GM21786 (cell line): ENCODE measurements around the gene DTWD1.
"Not testable (repeated sequence)": the region's sequence is repeated elsewhere in the genome, so short reads cannot be mapped to it uniquely, and the experiment has no call there.

ENCODE experiments used
- ATAC-seq: cut with Tn5 transposase; IDR thresholded peaks from one replicate; pipeline ENCODE4 v1.9.1; 2021; ENCODE audit not compliant: unreplicated experiment

DTWD1 gene

DNA sequence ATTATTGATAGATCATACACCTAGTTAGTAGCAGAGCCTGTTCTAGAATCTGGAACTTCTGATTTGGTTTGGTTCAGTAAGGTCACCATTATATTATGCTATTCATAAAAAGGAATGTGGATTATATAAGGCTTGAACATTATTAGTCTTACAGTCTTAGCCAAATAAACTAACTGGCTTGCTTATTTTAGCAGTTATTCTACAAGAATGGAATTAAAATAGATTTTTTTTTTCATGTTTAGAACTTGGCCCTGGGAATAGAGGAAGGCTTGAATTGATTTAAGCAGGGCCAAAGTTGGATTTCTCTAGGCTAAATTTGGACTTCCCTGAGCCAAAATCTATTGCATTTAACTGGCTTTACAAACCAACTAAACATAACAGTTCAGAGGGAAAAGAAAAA lies 24.4 kb downstream of the DTWD1 start:
- no peak for ATAC-seq

DNA sequence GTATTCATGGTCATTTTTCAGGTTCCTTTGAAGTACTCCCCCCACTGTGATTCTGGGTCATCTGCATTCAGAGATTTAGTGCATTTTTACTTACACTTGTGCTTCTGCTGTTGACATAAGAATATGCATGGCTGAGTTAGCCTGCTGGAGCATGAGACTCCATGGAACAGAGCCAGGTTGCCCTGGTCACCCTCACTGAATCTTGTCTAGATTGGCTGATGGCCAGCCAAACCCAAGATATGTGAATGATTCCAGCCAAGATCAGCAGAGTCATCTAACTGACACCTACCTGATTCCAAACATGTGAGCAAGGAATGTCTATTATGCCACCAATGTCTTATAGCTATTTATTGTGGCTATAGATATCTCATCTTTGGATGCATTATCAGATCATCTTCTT lies 25.1 kb downstream of the DTWD1 start:
- ATAC-seq = no peak

DNA sequence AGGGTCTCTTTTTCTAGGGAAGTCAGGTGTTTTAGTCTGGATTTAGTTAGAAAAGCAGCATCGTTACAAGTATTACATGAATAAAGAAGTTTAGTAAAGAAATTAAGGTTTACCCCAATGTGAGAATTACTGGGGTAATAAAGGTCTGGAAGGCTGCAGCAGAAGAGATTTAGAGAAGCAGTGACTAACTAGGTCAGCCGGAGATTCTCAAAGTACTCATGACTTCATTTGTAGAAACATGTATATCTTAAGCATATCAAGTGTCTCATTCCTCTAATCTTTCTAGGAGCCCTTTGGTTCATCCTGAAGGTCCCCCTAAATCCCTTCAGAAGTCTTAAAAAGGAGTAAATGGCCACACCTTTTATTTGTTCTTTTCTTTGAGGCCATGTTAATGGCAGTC lies 26.0 kb downstream of the DTWD1 start:
- ATAC-seq = no peak

DNA sequence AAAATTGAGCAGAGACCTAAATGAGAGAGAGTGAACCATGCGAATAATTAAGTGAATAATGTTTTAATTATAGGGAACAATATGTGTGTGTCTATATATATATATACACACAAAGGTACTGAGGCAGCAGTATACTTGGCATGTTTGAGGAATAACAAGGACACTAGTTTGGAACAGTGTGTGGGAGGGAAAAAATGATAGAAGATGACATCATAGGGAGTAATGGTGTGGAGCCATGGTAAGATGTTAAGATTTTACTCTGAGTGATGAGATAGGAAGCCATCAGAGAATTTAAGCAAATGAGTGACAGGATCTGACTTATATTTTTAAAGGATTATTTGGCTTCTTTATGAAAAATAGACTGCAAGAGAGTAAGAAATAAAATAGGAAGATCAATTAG lies 29.1 kb downstream of the DTWD1 start:
- ATAC-seq = no peak

DNA sequence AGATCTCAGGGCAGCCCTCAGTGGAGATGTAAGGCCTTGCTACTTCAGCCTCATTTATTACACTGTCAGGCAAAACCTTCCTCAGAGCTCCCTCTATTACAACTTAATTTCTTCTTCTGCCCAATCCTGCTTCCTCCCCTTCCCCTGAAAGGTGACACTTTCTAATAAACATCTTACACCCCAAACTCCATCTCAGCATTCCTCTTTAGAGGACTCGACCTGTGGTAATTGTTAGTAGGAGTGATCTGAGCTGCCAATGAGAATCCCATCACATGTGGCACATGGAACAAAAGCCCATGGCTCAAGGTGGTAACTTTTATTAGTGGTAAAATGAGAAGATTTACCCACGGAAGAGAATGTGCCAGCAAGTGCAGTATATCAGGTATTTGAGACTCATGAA lies 29.8 kb downstream of the DTWD1 start:
- ATAC-seq = no peak

DNA sequence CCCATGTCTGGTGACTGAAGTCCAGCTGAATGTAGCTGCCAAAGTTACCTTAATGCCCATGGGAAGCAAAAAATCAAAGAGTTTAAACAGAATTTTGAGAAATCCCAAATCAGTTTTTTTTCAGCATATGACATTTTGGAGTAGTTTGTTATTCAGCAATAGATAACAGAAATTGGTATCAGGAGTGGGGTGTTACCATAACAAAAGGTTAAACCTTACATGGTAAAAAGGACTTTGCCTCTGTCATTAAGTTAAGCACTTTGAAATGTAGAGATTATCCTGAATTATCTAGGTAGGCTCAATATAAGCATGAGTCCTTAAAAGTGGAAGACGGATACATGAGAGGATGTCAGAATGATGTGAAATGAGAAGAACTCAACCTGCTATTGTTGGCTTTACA lies 32.1 kb downstream of the DTWD1 start:
- ATAC-seq = no peak

DNA sequence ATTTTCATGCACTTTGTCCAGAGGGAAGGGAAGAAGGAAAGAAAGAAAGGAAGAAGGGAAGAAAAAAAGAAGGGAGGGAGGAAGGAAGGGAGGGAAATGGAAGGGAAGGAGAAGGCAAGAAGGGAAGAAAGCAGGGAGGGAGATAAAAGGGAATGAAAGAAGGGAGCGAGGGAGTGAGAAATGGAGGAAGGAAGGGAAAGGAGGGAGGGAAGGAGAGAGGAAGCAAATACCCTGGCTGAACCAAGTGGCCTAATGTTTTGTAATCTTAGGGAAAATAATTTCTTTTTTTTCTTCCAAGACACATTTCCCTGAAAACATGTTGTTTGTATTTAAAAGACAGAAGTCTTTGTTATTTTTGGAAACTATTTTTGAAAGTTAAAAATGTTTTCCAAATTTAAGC lies 35.9 kb downstream of the DTWD1 start:
- ATAC-seq = no peak

DNA sequence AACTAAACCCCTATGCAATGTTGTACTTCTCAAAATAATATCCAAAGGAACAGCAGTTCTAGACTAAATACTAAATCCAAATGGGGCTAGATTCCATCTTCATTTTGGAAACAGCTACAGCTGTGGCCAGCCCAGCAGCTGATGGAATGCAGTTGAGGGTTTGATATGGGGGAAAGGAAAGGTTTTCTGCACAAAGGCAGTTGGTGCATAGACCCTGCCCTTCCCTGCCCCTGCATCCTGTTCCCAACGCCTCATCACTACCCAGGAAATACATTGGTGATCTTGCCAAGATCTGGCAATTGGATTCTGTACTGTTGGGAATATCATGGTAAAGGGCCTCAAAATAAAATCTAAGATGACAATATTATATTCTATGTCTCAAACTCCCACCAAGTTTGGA lies 43.9 kb downstream of the DTWD1 start:
- ATAC-seq = no peak

DNA sequence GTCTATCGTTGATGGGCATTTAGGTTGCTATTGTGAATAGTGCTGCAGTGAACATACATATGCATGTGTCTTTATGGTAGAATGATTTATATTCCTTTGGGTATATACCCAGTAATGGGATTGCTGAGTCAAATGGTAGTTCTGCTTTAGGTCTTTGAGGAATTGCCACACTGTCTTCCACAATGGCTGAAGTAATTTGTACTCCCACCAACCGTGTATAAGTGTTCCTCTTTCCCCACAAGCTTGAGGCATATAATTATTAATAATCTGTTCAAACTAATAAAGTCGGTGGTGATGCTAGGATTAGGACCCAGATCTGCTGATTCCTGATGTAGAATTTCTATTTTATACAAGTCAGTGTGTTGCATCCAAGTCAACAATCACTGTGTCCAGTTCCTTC lies 45.6 kb downstream of the DTWD1 start:
- ATAC-seq = not testable (repeated sequence)

DNA sequence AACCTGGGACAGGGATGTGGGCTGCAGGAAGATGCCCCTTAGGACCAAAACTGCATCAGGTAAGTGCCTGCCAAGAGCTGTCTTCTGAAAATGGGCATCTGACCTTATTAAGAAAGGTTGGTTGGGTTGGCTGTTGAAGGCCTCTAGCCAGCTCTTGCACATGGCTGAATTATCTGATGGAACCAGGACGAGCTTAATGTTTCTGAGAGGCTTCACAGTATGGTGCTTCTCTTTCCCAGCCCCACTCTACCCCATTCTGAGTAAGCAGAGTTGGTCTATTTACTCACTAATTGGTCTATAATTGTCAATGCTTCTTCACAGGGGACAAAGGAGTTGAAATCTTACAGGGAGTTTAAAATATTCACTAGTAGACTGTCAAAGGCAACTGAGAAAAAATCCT lies 48.4 kb downstream of the DTWD1 start:
- no peak for ATAC-seq

DNA sequence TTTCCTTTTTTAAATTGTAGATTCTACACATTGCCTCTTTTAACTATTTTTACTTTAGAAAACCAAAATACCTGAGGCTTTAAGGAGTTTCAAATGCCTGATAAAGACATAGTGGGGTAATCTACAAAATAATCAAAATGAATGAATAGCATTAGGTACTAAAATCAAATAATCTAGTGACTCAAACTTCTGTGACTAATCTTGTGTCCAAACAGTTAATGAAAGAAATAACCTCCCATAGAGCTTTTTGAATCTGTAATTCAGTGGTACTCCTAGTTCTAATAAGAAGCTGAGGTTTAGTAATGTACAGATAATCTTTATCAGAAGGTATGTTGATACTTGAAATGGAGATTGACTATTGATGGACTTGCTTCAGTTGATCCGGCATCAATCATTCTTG lies 53.0 kb downstream of the DTWD1 start:
- ATAC-seq = no peak

DNA sequence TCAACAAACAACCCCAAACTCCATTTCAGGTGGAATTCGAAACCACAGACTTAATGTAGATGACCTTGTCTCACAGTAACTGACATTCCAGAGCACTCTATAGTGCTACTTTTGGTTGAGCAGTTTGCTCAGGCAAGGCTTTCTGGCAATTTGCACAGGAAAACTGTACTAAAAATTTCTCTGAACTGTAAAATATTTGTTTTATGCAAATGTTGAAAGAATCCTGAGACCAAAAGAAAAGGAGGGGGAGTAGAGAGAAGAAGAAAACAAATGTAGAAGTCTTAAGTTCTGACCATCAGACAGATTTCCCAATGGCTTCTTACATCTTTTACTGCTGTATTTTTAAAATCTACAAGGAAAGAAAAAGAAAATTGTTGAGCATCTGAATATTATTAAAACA lies 53.5 kb downstream of the DTWD1 start:
- no peak for ATAC-seq

DNA sequence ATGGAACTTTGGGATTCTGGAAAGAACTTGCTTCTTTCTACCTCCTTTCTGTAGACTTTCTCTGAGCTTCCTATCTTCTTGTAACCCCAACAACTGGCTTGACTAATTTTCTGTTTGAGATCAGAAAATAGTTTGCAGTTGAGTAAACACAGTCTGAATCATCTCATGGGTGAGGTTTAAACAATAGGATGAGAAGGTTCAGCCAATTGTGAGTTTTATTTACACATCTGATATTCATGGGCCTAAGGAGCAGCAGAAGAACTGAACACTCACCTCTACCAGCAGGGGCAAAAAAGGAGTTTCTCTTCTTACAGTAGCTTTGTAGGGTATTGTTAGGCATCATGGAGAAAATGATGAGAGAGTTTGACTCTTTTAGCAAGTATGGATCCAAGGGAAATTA lies 54.2 kb downstream of the DTWD1 start:
- ATAC-seq = no peak

DNA sequence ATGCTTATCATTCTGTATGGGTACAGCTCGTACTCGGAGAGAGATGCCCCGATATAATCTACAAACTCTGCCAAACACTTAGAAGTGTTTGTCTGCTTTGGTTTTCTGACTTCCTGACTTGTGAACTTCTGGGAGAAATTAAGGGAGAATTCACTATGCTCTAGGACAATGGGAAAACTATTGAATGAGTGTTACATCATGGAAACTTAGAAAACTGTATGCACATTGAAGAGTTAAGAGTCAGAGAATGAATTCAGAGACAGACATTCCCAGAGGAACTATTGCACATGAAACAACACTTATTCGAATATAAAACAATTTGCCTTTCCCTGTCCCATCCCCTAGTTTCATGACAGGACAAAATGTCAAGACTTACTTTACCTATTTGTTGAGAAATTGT lies 57.8 kb downstream of the DTWD1 start:
- no peak for ATAC-seq

DNA sequence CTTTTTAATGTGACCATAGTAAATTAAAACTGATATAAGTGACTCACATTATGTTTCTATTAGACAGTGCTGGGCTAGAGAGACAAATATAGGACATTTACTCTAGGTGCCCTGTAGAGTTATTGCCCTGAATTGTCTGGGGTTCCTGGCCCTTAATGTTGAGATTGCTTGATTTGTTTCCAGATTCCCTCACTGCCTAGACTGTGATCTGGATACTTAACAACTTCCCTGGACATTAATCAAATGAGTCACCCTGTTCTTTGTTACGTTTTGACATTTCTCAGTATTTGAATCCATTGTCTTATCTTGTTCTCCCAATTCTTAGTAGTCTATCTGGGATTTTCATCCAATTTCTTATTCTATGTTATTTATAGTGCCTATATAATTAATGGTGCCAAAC lies 65.8 kb downstream of the DTWD1 start:
- no peak for ATAC-seq

DNA sequence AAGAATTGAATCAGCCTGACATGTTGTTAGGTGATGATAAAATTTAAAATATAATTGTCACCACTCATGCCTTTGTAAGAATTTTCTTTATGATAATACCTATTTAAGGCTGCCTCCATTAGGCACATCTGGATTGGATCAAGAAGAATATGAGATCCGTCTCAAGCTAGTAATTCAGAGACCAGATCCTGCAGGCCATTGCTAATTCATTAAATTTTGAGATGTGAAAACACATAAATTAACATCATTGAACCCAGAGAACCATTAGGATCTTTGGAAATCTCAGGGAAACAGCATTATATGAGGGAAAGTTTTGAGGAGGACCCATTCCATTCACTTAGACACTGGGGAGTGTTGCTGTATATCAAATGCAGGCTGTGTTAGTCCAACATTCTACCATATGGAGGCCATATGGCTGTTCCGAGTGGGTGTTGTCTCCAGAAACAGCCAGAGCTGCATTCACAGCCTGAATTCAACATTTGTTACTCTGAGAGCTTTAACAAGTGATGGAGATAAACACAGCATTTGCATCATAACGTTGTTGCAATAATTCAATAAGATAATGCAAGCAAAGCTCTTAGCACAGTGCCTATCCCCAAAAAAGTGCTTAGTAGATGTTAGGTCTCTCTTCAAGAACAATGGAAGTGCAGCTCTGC lies 67.4 kb downstream of the DTWD1 start:
- ATAC-seq = no peak

DNA sequence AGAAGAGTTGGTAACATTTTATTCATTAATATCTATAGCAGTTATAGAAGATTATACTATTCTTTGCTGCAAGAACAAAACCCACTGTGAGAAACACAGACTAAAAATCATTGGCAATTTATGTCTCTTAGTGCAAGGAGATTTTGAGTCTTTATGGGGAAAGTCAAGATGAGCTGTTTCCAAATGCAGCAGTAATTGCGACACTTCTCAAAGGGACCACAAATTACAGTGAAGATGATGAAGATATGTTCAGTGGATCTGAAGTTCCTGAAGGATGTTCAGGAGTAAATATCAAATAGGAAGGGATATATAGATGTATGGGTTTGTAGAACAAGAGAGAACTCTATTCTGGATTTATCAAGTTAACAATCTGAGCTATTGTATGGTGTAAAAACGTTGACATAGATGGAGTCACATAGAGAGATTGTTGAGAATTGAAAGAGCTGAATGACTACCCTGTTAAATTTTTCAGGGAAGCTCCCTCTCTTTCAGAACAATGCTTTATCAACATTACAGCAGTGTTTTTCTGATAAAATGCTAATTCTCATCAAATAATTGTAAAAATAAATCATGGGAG lies 71.8 kb downstream of the DTWD1 start:
- ATAC-seq = no peak

DNA sequence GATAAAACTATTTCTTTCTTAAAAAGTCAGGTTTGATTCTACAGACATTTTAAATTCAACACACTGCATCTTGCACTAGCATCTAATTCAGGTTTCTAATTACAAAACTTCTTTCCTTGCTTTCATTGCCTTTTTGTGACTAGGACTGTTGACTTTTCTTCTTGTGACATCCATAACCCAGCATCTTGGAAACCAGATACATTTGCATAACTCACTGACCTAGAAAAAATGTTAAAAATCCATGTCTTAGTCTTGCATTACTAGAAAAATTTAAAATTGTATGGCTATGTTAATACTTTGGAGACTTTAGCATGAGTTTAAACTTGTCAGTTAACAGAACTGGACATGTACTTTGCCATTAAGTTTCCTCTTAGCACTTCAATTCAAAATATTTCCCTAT lies 72.7 kb downstream of the DTWD1 start:
- no peak for ATAC-seq

DNA sequence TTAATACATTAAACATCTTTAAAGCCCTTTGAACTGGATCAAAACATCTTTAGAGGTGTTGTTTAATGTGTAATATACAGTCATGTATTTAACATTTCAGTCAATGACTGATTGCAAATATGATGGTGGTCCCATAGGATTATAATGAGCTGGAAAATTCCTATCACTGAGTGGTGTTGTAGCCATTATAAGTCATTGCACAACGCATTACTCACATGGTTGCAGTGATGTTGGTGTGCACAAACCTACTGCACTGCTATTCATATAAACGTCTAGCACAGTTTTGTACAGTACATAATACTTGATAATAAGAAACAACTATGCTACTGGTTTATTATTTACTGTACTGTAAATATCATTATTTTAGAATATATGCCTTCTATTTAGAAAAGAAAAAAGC lies 75.6 kb downstream of the DTWD1 start:
- ATAC-seq = no peak

DNA sequence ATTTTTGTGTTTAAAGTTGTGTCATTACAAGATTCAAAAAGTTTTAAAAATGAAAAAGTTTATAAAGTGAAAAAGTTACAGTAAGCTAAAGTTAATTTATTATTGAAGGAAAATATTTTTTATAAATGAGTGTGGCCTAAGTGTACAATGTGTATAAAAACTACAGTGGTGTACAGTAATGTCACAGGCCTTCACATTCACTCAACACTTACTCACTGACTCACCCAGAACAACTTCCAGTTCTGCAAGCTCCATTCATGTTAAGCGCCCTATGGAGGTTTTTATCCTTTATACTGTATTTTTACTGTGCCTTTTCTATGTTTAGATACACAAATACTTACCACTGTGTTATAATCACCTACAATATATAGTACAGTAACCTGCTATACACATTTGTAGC lies 76.3 kb downstream of the DTWD1 start:
- no peak for ATAC-seq

DNA sequence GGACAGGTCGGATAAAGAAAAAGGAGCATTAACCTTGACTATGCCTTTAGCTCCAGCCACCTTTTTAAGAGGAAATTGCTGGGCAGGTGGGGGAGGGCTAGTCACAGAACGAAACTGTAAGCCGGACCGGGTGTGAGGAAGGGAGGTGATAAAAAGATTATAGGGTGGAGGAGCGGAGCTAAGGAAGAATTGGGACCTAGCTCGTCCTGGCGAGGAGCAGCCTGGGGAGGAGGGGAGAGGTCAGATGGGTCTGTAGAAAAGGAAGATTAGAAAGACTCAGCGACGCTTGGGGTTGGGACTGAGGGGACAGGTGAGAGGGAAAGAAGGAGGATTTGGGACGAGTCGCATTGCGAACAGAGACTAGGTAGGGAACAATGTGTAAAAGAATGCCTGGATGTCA lies 82.1 kb downstream of the DTWD1 start:
- not testable (repeated sequence) for ATAC-seq
